IMR-90 (cell line): Measurements from ENCODE around the gene WAS. TPM values are rescaled to one million over a fixed set of nuclear protein-coding genes. Genes with fewer than 3 reads are reported as not detected.

Source experiments
- microRNA-seq, 2 experiments: library from miRNA; stranded (forward) in 1 of 2; unstranded in 1 of 2; fragments of 10-50 nt in 1 of 2; fragments of <30 nt in 1 of 2; gene quantifications in 1 of 2; microRNA quantifications in 1 of 2; one replicate each; pipeline versions ENCODE3 to v1.1.0; 2013 to 2020; ENCODE audit not compliant: insufficient read depth in 1 of 2, insufficient read length in 1 of 2, unreplicated experiment in 1 of 2
- polyA plus RNA-seq, 3 experiments: library from polyadenylated mRNA; depleted of rRNA; stranded (reverse); fragments of >200 nt; gene quantifications; 2 replicates each; pipeline ENCODE4 v1.2.3, GENCODE V29; 2012; ENCODE audit warnings: low replicate concordance in 1 of 3
- small RNA-seq, 5 experiments: library from RNA; depleted of rRNA; stranded (forward); fragments of <200 nt; gene quantifications; one replicate each; pipeline ENCODE3, GENCODE V24; 2012
- total RNA-seq: library from RNA; depleted of rRNA; stranded (reverse); fragments of >200 nt; gene quantifications from 2 replicates; pipeline ENCODE4 v1.2.3, GENCODE V29; 2012; rRNA removed

The WAS gene
- total and polyA plus RNA-seq, 2 of the 4 experiments (the other 2 are of a cell fraction): 0.14 TPM; not detected in 1

Small RNA genes lying within 50 kb of the gene (microRNA-seq; reads per million reads assigned to microRNA genes)
- gene RNU6-1056P (ENCODE audit: insufficient read depth, insufficient read length): not detected

Small RNA genes lying within 50 kb of the gene (small RNA-seq; reads per million reads assigned to genes)
- gene RNU6-1056P: 0 reads per million in 5 experiments

Other genes with a start within 250 kb of the WAS start
- 12.2 and 12.8 TPM in 2 replicates for gene SLC38A5, start 213.5 kb upstream of the WAS start, total RNA-seq
- 20.0 and 20.4 TPM in 2 replicates for gene SLC38A5, start 213.5 kb upstream of the WAS start, polyA plus RNA-seq (2012; rRNA removed)
- gene FTSJ1, start 207.6 kb upstream of the WAS start, total RNA-seq: 54.2 and 59.9 TPM in 2 replicates
- gene FTSJ1, start 207.6 kb upstream of the WAS start, polyA plus RNA-seq (2012; rRNA removed): 50.8 and 60.0 TPM in 2 replicates
- gene PORCN, start 174.8 kb upstream of the WAS start, total RNA-seq: 3.3 and 4.1 TPM in 2 replicates
- 10.1 and 11.6 TPM in 2 replicates for gene PORCN, start 174.8 kb upstream of the WAS start, polyA plus RNA-seq (2012; rRNA removed)
- 66.7 and 78.9 TPM in 2 replicates for gene EBP, start 162.0 kb upstream of the WAS start, total RNA-seq
- 39.4 and 43.2 TPM in 2 replicates for gene EBP, start 162.0 kb upstream of the WAS start, polyA plus RNA-seq (2012; rRNA removed)
- 8.3 and 11.3 TPM in 2 replicates for gene TBC1D25, start 144.1 kb upstream of the WAS start, total RNA-seq
- 15.9 and 18.2 TPM in 2 replicates for gene TBC1D25, start 144.1 kb upstream of the WAS start, polyA plus RNA-seq (2012; rRNA removed)
- 341 and 386 TPM in 2 replicates for gene RBM3, start 109.3 kb upstream of the WAS start, total RNA-seq
- 217 and 243 TPM in 2 replicates for gene RBM3, start 109.3 kb upstream of the WAS start, polyA plus RNA-seq (2012; rRNA removed)
- gene WDR13, start 86.3 kb upstream of the WAS start, total RNA-seq: 60.8 and 62.7 TPM in 2 replicates
- 151 and 153 TPM in 2 replicates for gene WDR13, start 86.3 kb upstream of the WAS start, polyA plus RNA-seq (2012; rRNA removed)
- 6.6 and 7.2 TPM in 2 replicates for gene SUV39H1, start 12.9 kb downstream of the WAS start, total RNA-seq
- 8.6 and 9.9 TPM in 2 replicates for gene SUV39H1, start 12.9 kb downstream of the WAS start, polyA plus RNA-seq (2012; rRNA removed)
- gene GLOD5, start 77.9 kb downstream of the WAS start, total RNA-seq: not detected in 2 replicates
- not detected in 2 replicates for gene GLOD5, start 77.9 kb downstream of the WAS start, polyA plus RNA-seq (2012; rRNA removed)
- not detected in 2 replicates for gene GATA1, start 102.8 kb downstream of the WAS start, total RNA-seq
- not detected in 2 replicates for gene GATA1, start 102.8 kb downstream of the WAS start, polyA plus RNA-seq (2012; rRNA removed)
- gene HDAC6, start 118.3 kb downstream of the WAS start, total RNA-seq: 14.7 and 16.8 TPM in 2 replicates
- 26.3 and 27.7 TPM in 2 replicates for gene HDAC6, start 118.3 kb downstream of the WAS start, polyA plus RNA-seq (2012; rRNA removed)
- not detected in 2 replicates for gene ERAS, start 142.7 kb downstream of the WAS start, total RNA-seq
- not detected in 2 replicates for gene ERAS, start 142.7 kb downstream of the WAS start, polyA plus RNA-seq (2012; rRNA removed)
- not detected in 2 replicates for gene PCSK1N, start 151.8 kb downstream of the WAS start, total RNA-seq
- gene PCSK1N, start 151.8 kb downstream of the WAS start, polyA plus RNA-seq (2012; rRNA removed): 0.12 and 0.24 TPM in 2 replicates
- 25.6 and 28.7 TPM in 2 replicates for gene TIMM17B, start 214.0 kb downstream of the WAS start, total RNA-seq
- 73.6 and 91.2 TPM in 2 replicates for gene TIMM17B, start 214.0 kb downstream of the WAS start, polyA plus RNA-seq (2012; rRNA removed)
- 120 and 124 TPM in 2 replicates for gene PQBP1, start 214.1 kb downstream of the WAS start, total RNA-seq
- gene PQBP1, start 214.1 kb downstream of the WAS start, polyA plus RNA-seq (2012; rRNA removed): 96.4 and 105 TPM in 2 replicates
- 10.8 and 12.5 TPM in 2 replicates for gene SLC35A2, start 227.8 kb downstream of the WAS start, total RNA-seq
- 48.3 and 53.0 TPM in 2 replicates for gene SLC35A2, start 227.8 kb downstream of the WAS start, polyA plus RNA-seq (2012; rRNA removed)
- gene PIM2, start 235.2 kb downstream of the WAS start, total RNA-seq: 6.9 and 7.3 TPM in 2 replicates
- gene PIM2, start 235.2 kb downstream of the WAS start, polyA plus RNA-seq (2012; rRNA removed): 8.1 and 9.4 TPM in 2 replicates